NB4 (cell line): ENCODE results near the gene ASB2.

Experiments
- CTCF ChIP-seq: IDR thresholded peaks from one replicate; pipeline ENCODE4 v1.5.1; 2012; ENCODE audit warnings: low read depth, low read length
- MYC ChIP-seq: IDR thresholded peaks from 2 replicates; pipeline ENCODE4 v1.6.1; 2011; ENCODE audit warnings: low read depth, low read length
- POLR2A ChIP-seq: IDR thresholded peaks from 2 replicates; pipeline ENCODE4 v1.6.1; 2011; ENCODE audit warnings: mild to moderate bottlenecking; ENCODE audit not compliant: insufficient read length; ENCODE audit errors: extremely low read depth
- TF ChIP-seq, protein P1 (sequence below): IDR thresholded peaks from 2 replicates; pipeline ENCODE4 v1.6.1; 2011; ENCODE audit warnings: low read depth, low read length

DNA sequence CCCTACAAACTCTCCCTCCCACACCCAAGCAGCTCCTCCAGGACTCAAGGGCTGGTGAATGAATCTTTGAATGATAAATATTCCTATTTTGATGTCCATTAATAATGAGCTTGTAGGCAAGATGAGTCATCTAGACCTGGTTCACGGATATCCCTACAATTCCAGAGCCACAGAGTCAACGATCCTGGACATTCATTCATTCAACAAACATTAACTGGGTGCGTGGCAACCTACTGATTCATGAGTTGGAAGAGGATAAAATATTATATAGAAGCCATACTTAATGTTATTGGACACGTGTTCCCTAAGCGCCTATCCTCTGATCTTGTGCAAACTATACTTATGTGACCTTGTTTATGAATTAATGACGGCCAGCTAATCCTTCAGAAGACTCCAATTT, 49.4 kb upstream of the ASB2 start:
- TF ChIP-seq CTCF (no peak), POLR2A (no peak), MYC (no peak)
- TF ChIP-seq, protein P1, sequence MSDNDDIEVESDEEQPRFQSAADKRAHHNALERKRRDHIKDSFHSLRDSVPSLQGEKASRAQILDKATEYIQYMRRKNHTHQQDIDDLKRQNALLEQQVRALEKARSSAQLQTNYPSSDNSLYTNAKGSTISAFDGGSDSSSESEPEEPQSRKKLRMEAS, result no peak
